Naive thymus-derived CD8-positive, alpha-beta T cell (primary cell): ENCODE measurements around the gene LSM14A. TPM values are rescaled to one million over a fixed set of nuclear protein-coding genes. Genes with fewer than 3 reads are reported as not detected.
A peak's percentile ranks its signal among the peaks of the same experiment; 100 is the strongest.

Experiments
- ATAC-seq, 2 donors: fragments of 150-1000 bp; cut with Tn5 transposase in 1 of 2; sonication (Bioruptor Pico), chemical (Tn5 transposase) in 1 of 2; 1 replicate in 1 of 2; 2 replicates in 1 of 2; pipeline ENCODE4 v1.10.0; 2021; ENCODE audit warnings: mild to moderate bottlenecking in 2 of 2, moderate library complexity in 2 of 2
- POLR2A ChIA-PET: fragments of 350-600 bp; sonication (Branson Sonifier 250); formaldehyde crosslinking; loops from one replicate; lab custom pipeline; 2021; ENCODE audit warnings: antibody characterized with exemption; lab: Charles Lee
- DNase-seq, 10 donors: peaks; one replicate each; pipeline versions ENCODE4 v3.0.0 to v3.0.0-alpha.2; 2020 to 2022
- H3K27ac Mint-ChIP-seq, 10 donors: one replicate each; pipeline ENCODE4 v1.8.0; 2020 to 2022; ENCODE audit warnings: mild to moderate bottlenecking in 10 of 10, mixed read lengths in 10 of 10, moderate library complexity in 4 of 10, inconsistent platforms in 1 of 10
- H3K27me3 Mint-ChIP-seq, 5 donors: one replicate each; pipeline ENCODE4 v1.8.0; 2021 to 2022; ENCODE audit warnings: mixed read lengths in 5 of 5
- H3K36me3 Mint-ChIP-seq, 3 donors: one replicate each; pipeline ENCODE4 v1.8.0; 2020 to 2022; ENCODE audit warnings: mixed read lengths in 3 of 3, mild to moderate bottlenecking in 2 of 3, inconsistent platforms in 1 of 3
- H3K4me1 Mint-ChIP-seq, 4 donors: one replicate each; pipeline ENCODE4 v1.8.0; 2021 to 2022; ENCODE audit warnings: mixed read lengths in 4 of 4
- H3K4me3 Mint-ChIP-seq, 10 donors: one replicate each; pipeline ENCODE4 v1.8.0; 2020 to 2022; ENCODE audit warnings: mild to moderate bottlenecking in 10 of 10, mixed read lengths in 10 of 10, moderate library complexity in 6 of 10, inconsistent platforms in 1 of 10
- H3K9me3 Mint-ChIP-seq, 9 donors: one replicate each; pipeline ENCODE4 v1.8.0; 2020 to 2022; ENCODE audit warnings: mixed read lengths in 9 of 9, mild to moderate bottlenecking in 3 of 9, inconsistent platforms in 1 of 9, moderate library complexity in 1 of 9
- polyA plus RNA-seq, 3 donors: library from polyadenylated mRNA; unstranded; fragments of 300-500 nt; fragmentation: Illumina TruSeq; gene quantifications; one replicate each; pipeline ENCODE4 v1.2.3, GENCODE V29; 2021
- total RNA-seq, 8 experiments: library from RNA in 2 of 8; stranded (reverse) in 2 of 8; gene quantifications; one replicate each; pipeline ENCODE4 v1.2.3 and lab custom pipeline; 2021 to 2026

The LSM14A gene
- total and polyA plus RNA-seq, 5 experiments from 2014 or later, result 163 to 209 (median 193) TPM

DNA sequence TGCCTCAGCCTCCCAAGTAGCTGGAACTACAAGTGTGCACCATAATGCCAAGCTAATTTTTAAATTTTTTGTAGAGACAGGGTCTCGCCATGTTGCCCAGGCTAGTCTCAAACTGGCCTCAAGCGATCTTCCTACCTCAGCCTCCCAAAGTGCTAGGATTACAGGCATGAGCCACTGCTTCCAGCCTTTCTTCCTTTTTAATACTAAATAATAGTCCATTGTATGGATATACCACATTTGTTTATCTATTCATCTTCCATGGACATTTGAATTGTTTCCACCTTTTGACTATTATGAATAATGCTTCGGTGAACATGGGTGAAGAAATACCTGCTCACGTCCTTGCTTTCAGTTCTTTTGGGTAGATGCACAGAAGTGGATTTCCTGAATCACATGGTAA is 106.5 kb downstream of the LSM14A start:
- H3K9me3 Mint-ChIP-seq, result peaks cover 0 to 3% (median 0%) of the 10 kb centered on the region in 9 donors
- peaks cover 0 to 19% (median 18%) of the 10 kb centered on the region in 3 donors for H3K36me3 Mint-ChIP-seq
- no peak for DNase-seq
- H3K27ac Mint-ChIP-seq, result peak overlapping the region in 5 of 10 donors; percentile 13 to 58 (median 28)
- peak overlapping the region in 2 of 10 donors; percentile 42 to 57 for H3K4me3 Mint-ChIP-seq
- POLR2A ChIA-PET, result interaction anchor here (0.7 to 0.8 kb wide), 2 partner anchors 31 to 107 kb away, joined by 3 read pairs; no protein-coding TSS in a partner anchor
- no peak for ATAC-seq
- no peaks in the 10 kb centered on the region for H3K27me3 Mint-ChIP-seq
- peaks cover 24 to 75% (median 59%) of the 10 kb centered on the region in 4 donors for H3K4me1 Mint-ChIP-seq

Other genes with a start within 250 kb of the LSM14A start
- gene GARRE1, start 82.0 kb downstream of the LSM14A start, total RNA-seq, result 10 to 100 TPM; 41.5 to 53.7 TPM
- 1 to 10 TPM; 5.4 to 6.3 (median 5.6) TPM for gene GARRE1, start 82.0 kb downstream of the LSM14A start, polyA plus RNA-seq
- 100 to 1,000 TPM; 107 to 114 TPM for gene GPI, start 192.7 kb downstream of the LSM14A start, total RNA-seq
- 100 to 1,000 TPM; 126 to 179 (median 142) TPM for gene GPI, start 192.7 kb downstream of the LSM14A start, polyA plus RNA-seq
- gene PDCD2L, start 231.9 kb downstream of the LSM14A start, total RNA-seq, result 10 to 100 TPM; 17.6 to 18.6 TPM
- gene PDCD2L, start 231.9 kb downstream of the LSM14A start, polyA plus RNA-seq, result 10 to 100 TPM; 13.8 to 25.9 (median 17.2) TPM